Muscle of back (tissue), 13 donors: ENCODE measurements around the gene ZNF28. TPM values are rescaled to one million over a fixed set of nuclear protein-coding genes. Genes with fewer than 3 reads are reported as not detected.
"Not testable (repeated sequence)": the region's sequence is repeated elsewhere in the genome, so short reads cannot be mapped to it uniquely, and the experiment has no call there.

Source experiments
- DNase-seq, 3 donors: peaks; one replicate each; pipeline versions ENCODE4 v3.0.0 to v3.0.0-alpha.2; 2013
- long read RNA-seq, 9 donors: transcript quantifications; one replicate each; lab custom pipeline, GENCODE V29; 2026
- polyA plus RNA-seq, 10 donors: library from polyadenylated mRNA; unstranded; fragments of 120-200 nt; gene quantifications; one replicate each; pipeline ENCODE4 v1.2.1, GENCODE V29; 2013; ENCODE audit not compliant: insufficient read length in 10 of 10

Gene ZNF28
- polyA plus RNA-seq = 10 to 100 TPM in 3 of 10 donors, 1 to 10 TPM in 7; 6.6 to 11.4 (median 8.3) TPM
- long read RNA-seq, donor 1 = 0 reads
- long read RNA-seq, donor 2, partial matches to known transcripts = 0 of 3 reads
- long read RNA-seq, donor 2, other reads (novel, unspliced or antisense) = 0 of 3 reads
- long read RNA-seq, donor 3 = 0 reads
- long read RNA-seq, donor 4, partial matches to known transcripts = 0 of 2 reads
- long read RNA-seq, donor 4, other reads (novel, unspliced or antisense) = 0 of 2 reads
- long read RNA-seq, donor 5, full-length matches to known transcripts = 4 of 4 reads
- long read RNA-seq, donor 5, partial matches to known transcripts = 0 of 4 reads
- long read RNA-seq, donor 5, other reads (novel, unspliced or antisense) = 0 of 4 reads
- long read RNA-seq, donor 6 = 0 reads
- long read RNA-seq, donor 7, partial matches to known transcripts = 0 of 1 reads
- long read RNA-seq, donor 7, other reads (novel, unspliced or antisense) = 0 of 1 reads
- long read RNA-seq, donor 8 = 0 reads
- long read RNA-seq, donor 9 = 0 reads

GRCh38 chr19:52821204-52821960 lies at the start of gene ZNF28:
TSS of gene ZNF28 (minus strand) at chr19:52821633. CDS start at chr19:52817958, 3,675 bp downstream.
- DNase-seq = peak; percentile 23 to 80 (median 51)

- DNase-seq = not testable (repeated sequence)
Measured at GRCh38 chr19:52868031-52868430, 46.6 kb upstream of the ZNF28 start.

- DNase-seq = peak; percentile 38 to 85 (median 66)
Measured at GRCh38 chr19:52857378-52858191, 36.2 kb upstream of the ZNF28 start, which contains the start of gene ZNF468. TSS of gene ZNF468 (minus strand) at chr19:52857619. CDS start at chr19:52854272, 3,347 bp downstream.

GRCh38 chr19:52856540-52857377 lies 35.3 kb upstream of the ZNF28 start:
- DNase-seq = peak; percentile 2 to 23 (median 4)

GRCh38 chr19:52847352-52847751 lies 25.9 kb upstream of the ZNF28 start:
- DNase-seq = not testable (repeated sequence)

- DNase-seq = not testable (repeated sequence)
Measured at GRCh38 chr19:52840825-52841465, 19.5 kb upstream of the ZNF28 start.

GRCh38 chr19:52834289-52834688 lies 12.9 kb upstream of the ZNF28 start:
- not testable (repeated sequence) for DNase-seq

GRCh38 chr19:52833541-52833940 lies 12.1 kb upstream of the ZNF28 start:
- DNase-seq = not testable (repeated sequence)

- DNase-seq = not testable (repeated sequence)
Measured at GRCh38 chr19:52829866-52830265, 8.4 kb upstream of the ZNF28 start.

GRCh38 chr19:52825765-52826164 lies 4.3 kb upstream of the ZNF28 start:
- no peak for DNase-seq

- DNase-seq = no peak
Measured at GRCh38 chr19:52823676-52824075, 2.2 kb upstream of the ZNF28 start.

- DNase-seq = peak in 2 of 3 donors; percentile 17 to 36
Measured at GRCh38 chr19:52820472-52821203, 795 bp downstream of the ZNF28 start.

- DNase-seq = no peak
Measured at GRCh38 chr19:52809801-52810200, 11.6 kb downstream of the ZNF28 start.

- not testable (repeated sequence) for DNase-seq
Measured at GRCh38 chr19:52799950-52800640, 21.3 kb downstream of the ZNF28 start.

GRCh38 chr19:52789440-52789839 lies 32.0 kb downstream of the ZNF28 start:
- DNase-seq = no peak

GRCh38 chr19:52786464-52787354 lies 34.7 kb downstream of the ZNF28 start, which contains the start of gene ZNF600:
TSS of gene ZNF600 (minus strand) at chr19:52786791. CDS start at chr19:52778888, 7,903 bp downstream.
- DNase-seq = peak; percentile 29 to 84 (median 65)

- DNase-seq = peak in 2 of 3 donors; percentile 0 to 33
Measured at GRCh38 chr19:52786078-52786463, 35.4 kb downstream of the ZNF28 start.
